GM06990 (cell line): ENCODE measurements around the gene TUBB2B.

ENCODE experiments used
- DNase-seq: peaks from one replicate; pipeline ENCODE4 v3.0.0-alpha.2; 2011; ENCODE audit not compliant: insufficient read length; ENCODE audit errors: extremely low read depth
- H3K27me3 ChIP-seq: replicated peaks from 2 replicates; pipeline ENCODE4 v1.6.0; 2011; ENCODE audit warnings: low read length; ENCODE audit not compliant: control insufficient read depth, insufficient read depth
- H3K36me3 ChIP-seq: 2 replicates; pipeline ENCODE4 v1.5.1; 2011; ENCODE audit warnings: low read length; ENCODE audit not compliant: control insufficient read depth, insufficient read depth
- H3K4me3 ChIP-seq: replicated peaks from 2 replicates; pipeline ENCODE4 v1.5.1; 2011; ENCODE audit warnings: low read depth, mild to moderate bottlenecking, control low read depth, low read length
- TF ChIP-seq, protein P1 (sequence below): IDR thresholded peaks from 2 replicates; pipeline ENCODE4 v1.5.1; 2011; ENCODE audit warnings: low read length, control low read depth, mild to moderate bottlenecking, inconsistent platforms; ENCODE audit not compliant: insufficient read depth, poor library complexity, severe bottlenecking

Gene TUBB2B

DNA sequence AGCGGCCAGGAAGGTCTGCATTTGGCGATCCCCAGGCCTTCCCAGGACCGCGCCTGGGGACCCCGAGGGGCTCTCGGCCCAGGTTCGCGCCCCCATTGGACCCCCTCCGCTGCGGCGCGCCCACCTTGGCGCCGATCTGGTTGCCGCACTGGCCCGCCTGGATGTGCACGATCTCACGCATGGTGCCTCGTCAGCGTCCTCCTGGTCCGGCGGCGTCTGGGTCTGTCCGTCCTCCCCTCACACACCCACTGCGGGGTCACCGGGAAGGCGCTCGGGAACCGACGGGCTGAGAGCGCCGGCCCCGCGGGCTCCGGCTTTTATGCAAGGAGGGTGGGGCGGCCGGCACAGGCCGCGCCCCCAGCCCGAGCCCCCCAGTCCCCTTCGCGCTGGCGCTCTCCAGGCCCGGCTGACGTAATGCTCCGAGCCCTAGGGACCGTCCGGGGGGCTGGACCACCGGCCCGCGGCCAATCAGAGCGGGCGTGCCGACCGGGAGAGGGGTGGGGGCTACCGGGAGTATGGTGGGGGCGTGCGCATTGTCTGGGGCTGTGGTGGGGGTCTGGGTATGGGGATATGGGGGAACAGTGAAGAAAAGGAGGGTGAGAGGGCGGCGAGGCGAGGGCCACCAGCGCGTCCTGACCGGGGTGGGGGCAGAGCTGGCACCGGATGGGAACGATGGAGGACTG, at the start of gene TUBB2B:
TSS of gene TUBB2B (minus strand) at position 291 of the 683 bp plus-strand sequence. CDS start at position 181, 110 bp downstream.
- TF ChIP-seq, protein P1, sequence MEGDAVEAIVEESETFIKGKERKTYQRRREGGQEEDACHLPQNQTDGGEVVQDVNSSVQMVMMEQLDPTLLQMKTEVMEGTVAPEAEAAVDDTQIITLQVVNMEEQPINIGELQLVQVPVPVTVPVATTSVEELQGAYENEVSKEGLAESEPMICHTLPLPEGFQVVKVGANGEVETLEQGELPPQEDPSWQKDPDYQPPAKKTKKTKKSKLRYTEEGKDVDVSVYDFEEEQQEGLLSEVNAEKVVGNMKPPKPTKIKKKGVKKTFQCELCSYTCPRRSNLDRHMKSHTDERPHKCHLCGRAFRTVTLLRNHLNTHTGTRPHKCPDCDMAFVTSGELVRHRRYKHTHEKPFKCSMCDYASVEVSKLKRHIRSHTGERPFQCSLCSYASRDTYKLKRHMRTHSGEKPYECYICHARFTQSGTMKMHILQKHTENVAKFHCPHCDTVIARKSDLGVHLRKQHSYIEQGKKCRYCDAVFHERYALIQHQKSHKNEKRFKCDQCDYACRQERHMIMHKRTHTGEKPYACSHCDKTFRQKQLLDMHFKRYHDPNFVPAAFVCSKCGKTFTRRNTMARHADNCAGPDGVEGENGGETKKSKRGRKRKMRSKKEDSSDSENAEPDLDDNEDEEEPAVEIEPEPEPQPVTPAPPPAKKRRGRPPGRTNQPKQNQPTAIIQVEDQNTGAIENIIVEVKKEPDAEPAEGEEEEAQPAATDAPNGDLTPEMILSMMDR = no peak
- Histone ChIP-seq H3K4me3 (peak within 1 kb of the TSS; percentile 42), H3K36me3 (no peaks in the 10 kb centered on the region), H3K27me3 (peaks cover 13% of the 10 kb centered on the region)
- peak; percentile 87 for DNase-seq

DNA sequence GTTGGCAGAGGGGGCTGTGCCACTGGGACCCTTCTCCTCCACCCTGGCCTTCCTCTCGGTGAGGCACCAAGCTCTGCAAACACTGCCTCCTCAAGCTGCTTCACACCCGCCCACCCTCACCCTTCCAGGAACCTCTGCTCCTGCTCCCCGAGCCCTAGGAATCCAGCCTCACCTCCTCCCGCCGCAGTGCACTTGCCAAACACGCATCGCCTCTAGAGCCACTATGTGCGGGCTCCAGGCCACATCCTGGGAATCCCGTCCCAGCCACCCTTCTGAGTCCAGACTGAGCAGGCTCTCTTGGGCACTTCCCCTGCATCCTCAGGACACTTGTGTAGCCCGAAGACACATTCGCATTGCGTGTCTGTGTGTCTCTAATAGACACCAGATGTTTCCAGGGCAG, 49.8 kb upstream of the TUBB2B start:
- H3K36me3 ChIP-seq = no peaks in the 10 kb centered on the region; the same call in 1 of the 2 replicates
- no peak for DNase-seq

DNA sequence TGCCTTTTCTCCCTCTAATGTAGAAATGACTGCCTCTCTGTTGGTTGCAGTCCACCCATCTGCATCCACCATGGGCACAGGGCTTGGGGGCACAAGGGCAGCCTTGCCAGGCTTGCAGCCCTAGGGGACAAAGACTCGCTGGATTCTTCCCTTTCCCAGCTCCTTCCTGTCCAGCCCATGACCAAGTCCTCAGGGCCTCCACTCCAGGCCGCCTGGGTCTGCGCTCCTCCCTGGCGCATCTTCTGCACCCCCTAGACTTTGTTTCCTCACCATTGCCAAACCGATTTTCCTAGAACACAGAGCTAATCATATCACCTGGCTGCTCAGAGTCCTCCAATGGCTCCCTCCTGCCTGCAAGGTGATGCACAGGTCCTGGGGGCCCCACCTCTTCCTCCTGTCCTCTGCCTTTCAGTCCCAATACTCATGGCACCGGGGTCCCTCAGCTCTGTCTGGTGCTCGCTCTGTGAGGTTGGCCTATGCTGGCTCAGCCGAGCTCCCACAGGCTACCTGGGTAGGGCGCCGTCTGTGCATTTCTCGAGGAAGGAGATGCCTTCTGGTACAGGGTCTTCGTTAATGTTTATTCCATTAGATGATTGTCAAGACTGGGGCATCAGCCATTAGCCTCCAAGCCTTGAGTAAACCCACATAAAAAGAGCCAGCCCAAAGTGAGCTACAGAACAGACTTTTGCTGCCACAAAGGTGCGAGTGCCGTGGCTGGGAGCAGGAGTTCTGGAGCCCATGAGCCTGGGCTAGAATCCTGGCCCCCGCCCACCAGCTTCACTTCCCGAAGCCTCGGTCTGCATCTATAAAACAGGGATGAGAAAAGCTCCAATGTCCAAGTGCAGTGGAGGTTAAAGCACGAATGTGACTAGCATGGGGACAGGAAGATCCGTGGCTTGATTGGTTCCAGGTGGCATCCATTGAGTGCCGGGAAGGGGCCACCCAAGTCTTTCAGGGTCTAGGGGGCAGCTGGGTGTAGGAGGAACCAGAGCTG, 49.0 kb upstream of the TUBB2B start:
- Histone ChIP-seq H3K27me3 (no peaks in the 10 kb centered on the region), H3K4me3 (no peak overlapping the region), H3K36me3 (peaks cover 6% of the 10 kb centered on the region)
- TF ChIP-seq, protein P1 = no peak
- DNase-seq = no peak

More for the DNA sequence above, 49.8 kb upstream of the TUBB2B start:
- Histone ChIP-seq H3K4me3 (no peak overlapping the region), H3K27me3 (no peaks in the 10 kb centered on the region)
- TF ChIP-seq, protein P1 = no peak

DNA sequence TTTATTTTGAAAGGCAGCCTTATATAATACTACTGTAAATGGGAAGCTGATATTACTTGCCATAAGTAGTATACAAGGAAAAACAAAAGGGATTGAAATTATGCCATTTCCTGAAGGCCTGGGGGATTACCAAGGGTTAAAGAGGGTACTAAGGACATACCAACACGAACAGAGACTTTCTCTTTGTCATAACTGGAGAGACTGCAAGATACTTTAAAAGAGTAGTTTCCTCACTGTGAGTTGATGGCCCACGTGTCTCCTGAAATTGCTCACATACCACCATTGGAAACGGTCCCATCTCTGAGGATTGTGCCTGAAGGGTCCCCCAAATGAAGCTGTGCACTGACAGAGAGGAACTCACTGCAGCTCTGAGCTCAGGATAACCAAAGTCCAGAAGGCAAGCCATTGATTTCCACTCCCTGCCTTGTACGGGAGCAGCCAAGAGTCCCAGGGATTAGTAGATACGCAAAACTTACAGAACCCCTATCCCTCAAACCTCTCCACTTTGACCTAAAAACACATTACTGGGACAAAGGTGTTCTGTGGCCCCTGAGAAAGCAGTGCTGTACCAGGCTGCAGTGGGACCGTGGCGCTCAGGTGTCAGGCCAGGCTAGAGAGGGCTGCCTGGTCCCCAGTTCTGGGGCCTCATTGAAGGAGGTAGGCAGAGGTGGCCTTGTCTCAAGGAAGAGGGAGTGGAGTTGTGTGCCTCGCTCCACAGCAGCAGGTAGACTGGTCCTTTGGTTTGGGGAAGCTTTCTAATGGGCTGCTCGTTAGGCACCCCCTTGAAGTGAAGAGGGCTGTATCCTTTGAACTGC, 46.5 kb upstream of the TUBB2B start:
- no peaks in the 10 kb centered on the region for H3K27me3 ChIP-seq
- peaks cover 13% of the 10 kb centered on the region for H3K36me3 ChIP-seq
- TF ChIP-seq, protein P1 = no peak
- no peak overlapping the region for H3K4me3 ChIP-seq
- no peak for DNase-seq

DNA sequence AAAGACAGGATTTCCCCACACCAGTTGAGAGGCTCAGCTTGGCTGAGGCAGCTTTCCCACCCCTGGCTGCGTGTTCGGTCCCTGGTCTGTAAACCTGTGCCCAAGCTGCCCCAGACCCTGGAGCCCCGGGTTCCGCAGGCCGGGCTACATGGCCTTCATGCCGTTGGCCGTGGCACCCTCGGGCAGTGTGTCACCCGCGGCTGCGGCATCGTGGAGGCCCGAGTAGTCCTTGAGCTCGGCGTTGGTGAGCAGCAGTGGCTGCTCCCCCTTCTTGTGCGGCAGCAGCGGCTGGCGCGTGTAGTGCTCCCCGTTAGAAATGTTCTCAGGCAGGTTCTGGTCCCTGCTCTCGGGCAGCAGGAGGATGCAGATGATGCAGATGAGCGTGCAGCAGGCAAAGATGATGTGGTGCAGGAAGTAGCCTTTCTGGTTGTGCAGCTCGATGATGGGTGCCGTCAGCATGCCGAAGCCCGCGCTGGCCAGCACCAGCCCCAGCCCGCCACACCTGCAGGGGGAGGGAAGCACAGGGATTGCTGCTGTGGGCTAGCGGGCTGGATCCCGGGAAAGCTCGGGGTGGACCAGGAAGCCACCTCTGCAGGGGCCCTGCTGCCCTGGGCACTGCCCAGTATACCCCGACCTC, 45.6 kb upstream of the TUBB2B start:
- DNase-seq = no peak
- TF ChIP-seq, protein P1 = no peak
- no peak overlapping the region for H3K4me3 ChIP-seq
- no peaks in the 10 kb centered on the region for H3K27me3 ChIP-seq
- peaks cover 15% of the 10 kb centered on the region for H3K36me3 ChIP-seq
